Measurements from ENCODE around the gene TMPO. TPM values are rescaled to one million over a fixed set of nuclear protein-coding genes. Genes with fewer than 3 reads are reported as not detected.
"Not testable (repeated sequence)": the region's sequence is repeated elsewhere in the genome, so short reads cannot be mapped to it uniquely, and the experiment has no call there.

The TMPO gene
- total RNA-seq, 6 experiments from 2014 or later: 19.8 to 43.2 (median 29.9) TPM

GRCh38 chr12:98561846-98562245, 46.5 kb downstream of the TMPO start:
- Histone ChIP-seq H3K4me1 (no peaks in the 10 kb centered on the region), H3K4me3 (no peak overlapping the region), H3K9me3 (no peaks in the 10 kb centered on the region), H3K36me3 (no peaks in the 10 kb centered on the region), H3K27ac (no peak overlapping the region), H3K27me3 (no peaks in the 10 kb centered on the region)
- intact Hi-C loops (cut with DNase I): no loop called here
- no peak for TF ChIP-seq CTCF (IDR thresholded peaks at IDR 0.05)
- no peak for TF ChIP-seq POLR2A (IDR thresholded peaks at IDR 0.05)
- DNase-seq (no peak), ATAC-seq (peak in 3 of 4 donors; percentile 47 to 57 (median 49))
- 61% methylated on average over 3 of the region's 3 CpGs for WGBS (ENCODE audit: insufficient coverage, low coverage, low lambda C conversion rate, missing lambda C conversion rate)

- no peak for TF ChIP-seq POLR2A (IDR thresholded peaks at IDR 0.05)
- peak; percentile 23 to 36 (median 26) for TF ChIP-seq CTCF (IDR thresholded peaks at IDR 0.05)
- Histone ChIP-seq H3K27ac (no peak overlapping the region), H3K9me3 (no peaks in the 10 kb centered on the region), H3K4me1 (peaks cover 0 to 25% (median 7%) of the 10 kb centered on the region in 4 donors), H3K36me3 (no peaks in the 10 kb centered on the region), H3K4me3 (no peak overlapping the region), H3K27me3 (no peaks in the 10 kb centered on the region)
- ATAC-seq: no peak
- DNase-seq: no peak
- intact Hi-C loops (cut with DNase I): no loop called here
- 32% methylated on average over 2 of the region's 2 CpGs for WGBS (ENCODE audit: insufficient coverage, low coverage, low lambda C conversion rate, missing lambda C conversion rate)
Measured at GRCh38 chr12:98572010-98572409, 56.6 kb downstream of the TMPO start.

- DNase-seq (peak; percentile 53 to 79 (median 74)), ATAC-seq (peak; percentile 94 to 98 (median 96))
Measured at GRCh38 chr12:98574110-98574509, 58.7 kb downstream of the TMPO start.

GRCh38 chr12:98575013-98575412, 59.6 kb downstream of the TMPO start:
- ATAC-seq (peak in 2 of 4 donors; percentile 2 to 3), DNase-seq (no peak)
- no peak overlapping the region for H3K4me3 ChIP-seq
- no peak for TF ChIP-seq POLR2A (IDR thresholded peaks at IDR 0.05)
- no peak for TF ChIP-seq CTCF (IDR thresholded peaks at IDR 0.05)
- no peaks in the 10 kb centered on the region for H3K36me3 ChIP-seq
- peak overlapping the region; percentile 70 to 96 (median 93) for H3K27ac ChIP-seq
- no peaks in the 10 kb centered on the region for H3K9me3 ChIP-seq
- intact Hi-C loops (cut with DNase I): no loop called here
- peaks cover 0 to 31% (median 7%) of the 10 kb centered on the region in 4 donors for H3K4me1 ChIP-seq
- H3K27me3 ChIP-seq: no peaks in the 10 kb centered on the region
- WGBS (ENCODE audit: insufficient coverage, low coverage, low lambda C conversion rate, missing lambda C conversion rate): 71% methylated on average over 4 of the region's 4 CpGs

More at GRCh38 chr12:98574110-98574509, 58.7 kb downstream of the TMPO start:
- intact Hi-C loops (cut with DNase I): no loop called here
- Histone ChIP-seq H3K27ac (peak overlapping the region; percentile 70 to 96 (median 93)), H3K27me3 (no peaks in the 10 kb centered on the region), H3K9me3 (no peaks in the 10 kb centered on the region), H3K36me3 (no peaks in the 10 kb centered on the region), H3K4me3 (no peak overlapping the region), H3K4me1 (peaks cover 0 to 31% (median 7%) of the 10 kb centered on the region in 4 donors)
- TF ChIP-seq CTCF (IDR thresholded peaks at IDR 0.05) (no peak), POLR2A (IDR thresholded peaks at IDR 0.05) (no peak)
- WGBS (ENCODE audit: insufficient coverage, low coverage, low lambda C conversion rate, missing lambda C conversion rate): 28% methylated on average over 1 of the region's 1 CpG

DNA sequence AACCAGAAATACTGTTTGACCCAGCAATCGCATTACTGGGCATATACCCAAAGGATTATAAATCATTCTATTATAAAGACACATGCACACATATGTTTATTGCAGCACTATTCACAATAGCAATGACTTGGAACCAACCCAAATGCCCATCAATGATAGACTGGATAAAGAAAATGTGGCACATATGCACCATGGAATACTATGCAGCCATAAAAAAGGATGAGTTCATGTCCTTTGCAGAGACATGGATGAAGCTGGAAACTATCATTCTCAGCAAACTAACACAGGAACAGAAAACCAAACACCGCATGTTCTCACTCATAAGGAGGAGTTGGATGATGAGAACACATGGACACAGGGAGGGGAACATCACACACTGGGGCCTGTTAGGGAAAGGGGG, 61.4 kb downstream of the TMPO start:
- WGBS (ENCODE audit: insufficient coverage, low coverage, low lambda C conversion rate, missing lambda C conversion rate): 88% methylated on average over 1 of the region's 2 CpGs
- ATAC-seq; DNase-seq; H3K9me3 ChIP-seq; intact Hi-C loops (cut with DNase I); H3K27me3 ChIP-seq; H3K36me3 ChIP-seq; H3K4me3 ChIP-seq; H3K27ac ChIP-seq: not testable (repeated sequence)
- peaks cover 0 to 31% (median 7%) of the 10 kb centered on the region in 4 donors for H3K4me1 ChIP-seq

Data from right lobe of liver (tissue), 6 donors.